ENCODE measurements around the gene PPP2CA.

DNA sequence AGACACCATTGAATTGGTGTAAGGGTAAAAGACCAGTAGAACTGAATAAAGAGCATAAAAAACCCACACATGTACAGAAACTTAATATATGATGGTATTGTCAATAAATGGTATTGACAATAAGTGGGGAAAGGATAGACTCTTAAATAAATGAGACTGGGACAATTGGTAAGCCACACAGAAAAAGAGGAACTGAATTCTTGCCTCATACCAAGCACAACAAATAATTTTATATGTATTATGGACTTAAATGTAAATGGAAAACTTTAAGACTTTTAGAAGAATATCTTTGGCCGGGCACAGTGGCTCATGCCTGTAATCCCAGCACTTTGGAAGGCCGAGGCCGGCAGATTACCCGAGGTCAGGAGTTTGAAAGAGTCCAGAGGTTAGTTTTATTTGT lies 37.9 kb upstream of the PPP2CA start:
- TF ChIP-seq, protein P1, sequence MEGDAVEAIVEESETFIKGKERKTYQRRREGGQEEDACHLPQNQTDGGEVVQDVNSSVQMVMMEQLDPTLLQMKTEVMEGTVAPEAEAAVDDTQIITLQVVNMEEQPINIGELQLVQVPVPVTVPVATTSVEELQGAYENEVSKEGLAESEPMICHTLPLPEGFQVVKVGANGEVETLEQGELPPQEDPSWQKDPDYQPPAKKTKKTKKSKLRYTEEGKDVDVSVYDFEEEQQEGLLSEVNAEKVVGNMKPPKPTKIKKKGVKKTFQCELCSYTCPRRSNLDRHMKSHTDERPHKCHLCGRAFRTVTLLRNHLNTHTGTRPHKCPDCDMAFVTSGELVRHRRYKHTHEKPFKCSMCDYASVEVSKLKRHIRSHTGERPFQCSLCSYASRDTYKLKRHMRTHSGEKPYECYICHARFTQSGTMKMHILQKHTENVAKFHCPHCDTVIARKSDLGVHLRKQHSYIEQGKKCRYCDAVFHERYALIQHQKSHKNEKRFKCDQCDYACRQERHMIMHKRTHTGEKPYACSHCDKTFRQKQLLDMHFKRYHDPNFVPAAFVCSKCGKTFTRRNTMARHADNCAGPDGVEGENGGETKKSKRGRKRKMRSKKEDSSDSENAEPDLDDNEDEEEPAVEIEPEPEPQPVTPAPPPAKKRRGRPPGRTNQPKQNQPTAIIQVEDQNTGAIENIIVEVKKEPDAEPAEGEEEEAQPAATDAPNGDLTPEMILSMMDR (conservative IDR thresholded peaks at IDR 0.05; ENCODE audit: low read length) = no peak
- no peak for TF ChIP-seq EZH2phosphoT487 (IDR thresholded peaks at IDR 0.05; ENCODE audit: borderline replicate concordance, low read depth, low read length)
